Brain microvascular endothelial cell (primary cell): ENCODE measurements around the gene FAM32A.

Source experiments
- DNase-seq: peaks from one replicate; pipeline ENCODE4 v3.0.0-alpha.2; 2020
- H3K27ac ChIP-seq: fragments of 250-450 bp; sonication (Bioruptor Pico); 2 replicates; pipeline ENCODE4 v1.5.1; 2020; ENCODE audit warnings: mild to moderate bottlenecking, moderate library complexity
- H3K27me3 ChIP-seq: fragments of 250-450 bp; sonication (Bioruptor Pico); replicated peaks from 2 replicates; pipeline ENCODE4 v1.5.1; 2020; ENCODE audit warnings: mild to moderate bottlenecking
- H3K36me3 ChIP-seq: fragments of 250-450 bp; sonication (Bioruptor Pico); replicated peaks from 2 replicates; pipeline ENCODE4 v1.5.1; 2020; ENCODE audit warnings: mild to moderate bottlenecking
- H3K4me3 ChIP-seq: 2 replicates; pipeline ENCODE4 v1.5.1; 2011; ENCODE audit warnings: low read depth, mild to moderate bottlenecking, control low read depth, low read length, moderate library complexity
- in situ Hi-C: cut with HindIII; loops from 2 replicates; pipeline ENCODE4 v1.10.0; 2017; ENCODE audit warnings: low sequenced_read_pairs, low pct_ligation_motif_present
- TF ChIP-seq, protein P1 (sequence below): IDR thresholded peaks from 2 replicates; pipeline ENCODE4 v1.5.1; 2011; ENCODE audit warnings: low read depth, mild to moderate bottlenecking, moderate library complexity, low read length, control low read depth, inconsistent platforms; ENCODE audit errors: missing control alignments

Gene FAM32A

DNA sequence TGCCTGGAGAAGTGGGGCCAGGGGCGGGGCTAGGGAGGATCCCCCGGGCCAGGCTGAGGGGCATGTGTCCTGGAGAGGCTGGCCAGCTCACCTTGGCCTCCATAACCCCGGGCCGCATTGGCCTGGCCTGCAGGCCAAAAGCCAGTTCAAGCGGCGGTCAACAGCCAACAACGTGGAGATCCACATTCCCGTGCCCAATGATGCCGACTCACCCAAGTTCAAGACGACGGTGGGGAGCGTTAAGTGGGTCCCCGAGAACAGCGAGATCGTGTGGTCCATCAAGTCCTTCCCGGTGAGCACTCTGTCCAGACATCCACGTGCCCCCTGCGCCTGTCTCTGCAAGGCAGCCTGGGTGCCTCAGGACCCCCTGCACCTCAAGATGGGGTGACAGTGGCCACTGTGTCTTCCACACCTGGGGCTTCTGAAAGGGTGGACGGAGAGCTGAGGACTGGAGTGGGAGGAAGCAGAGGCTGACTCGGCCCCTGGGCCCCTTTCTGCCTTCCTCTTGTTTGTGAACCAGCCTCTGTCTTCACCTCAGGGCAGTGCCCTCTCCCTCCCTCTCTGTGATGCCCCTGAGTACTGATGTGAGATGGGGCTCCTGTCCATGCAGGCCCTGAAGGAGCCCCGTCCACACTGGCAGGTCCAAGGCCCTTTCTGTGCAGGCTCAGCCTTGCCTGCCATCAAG, 43.6 kb downstream of the FAM32A start:
- Histone ChIP-seq H3K4me3 (no peak overlapping the region), H3K36me3 (peaks cover 78% of the 10 kb centered on the region), H3K27me3 (no peaks in the 10 kb centered on the region), H3K27ac (no peak overlapping the region)
- DNase-seq = no peak
- TF ChIP-seq, protein P1, sequence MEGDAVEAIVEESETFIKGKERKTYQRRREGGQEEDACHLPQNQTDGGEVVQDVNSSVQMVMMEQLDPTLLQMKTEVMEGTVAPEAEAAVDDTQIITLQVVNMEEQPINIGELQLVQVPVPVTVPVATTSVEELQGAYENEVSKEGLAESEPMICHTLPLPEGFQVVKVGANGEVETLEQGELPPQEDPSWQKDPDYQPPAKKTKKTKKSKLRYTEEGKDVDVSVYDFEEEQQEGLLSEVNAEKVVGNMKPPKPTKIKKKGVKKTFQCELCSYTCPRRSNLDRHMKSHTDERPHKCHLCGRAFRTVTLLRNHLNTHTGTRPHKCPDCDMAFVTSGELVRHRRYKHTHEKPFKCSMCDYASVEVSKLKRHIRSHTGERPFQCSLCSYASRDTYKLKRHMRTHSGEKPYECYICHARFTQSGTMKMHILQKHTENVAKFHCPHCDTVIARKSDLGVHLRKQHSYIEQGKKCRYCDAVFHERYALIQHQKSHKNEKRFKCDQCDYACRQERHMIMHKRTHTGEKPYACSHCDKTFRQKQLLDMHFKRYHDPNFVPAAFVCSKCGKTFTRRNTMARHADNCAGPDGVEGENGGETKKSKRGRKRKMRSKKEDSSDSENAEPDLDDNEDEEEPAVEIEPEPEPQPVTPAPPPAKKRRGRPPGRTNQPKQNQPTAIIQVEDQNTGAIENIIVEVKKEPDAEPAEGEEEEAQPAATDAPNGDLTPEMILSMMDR = no peak
- in situ Hi-C loops = loop anchor here (25.0 kb wide), 1 partner anchor 134 kb away; no protein-coding TSS in a partner anchor

DNA sequence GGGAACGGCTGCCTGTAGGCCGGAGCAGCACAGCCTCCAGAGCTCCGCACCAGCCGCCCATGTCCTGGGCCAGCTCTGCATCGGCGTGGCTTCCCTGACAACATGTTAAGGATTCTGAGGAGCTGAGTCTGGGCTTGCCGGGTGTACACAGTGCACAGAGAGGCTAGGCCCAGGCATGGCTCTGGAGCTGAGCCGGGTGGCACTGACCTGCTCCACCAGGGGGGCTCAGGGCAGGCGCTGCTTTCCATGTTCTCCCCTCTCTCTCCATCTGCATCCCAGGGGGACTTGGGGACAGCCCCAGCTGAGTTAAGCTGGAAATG, 44.1 kb downstream of the FAM32A start:
- H3K27me3 ChIP-seq = no peaks in the 10 kb centered on the region
- in situ Hi-C loops = loop anchor here (25.0 kb wide), 1 partner anchor 133 kb away; no protein-coding TSS in a partner anchor
- no peak overlapping the region for H3K4me3 ChIP-seq
- H3K27ac ChIP-seq = no peak overlapping the region
- TF ChIP-seq, protein P1 = no peak
- peaks cover 82% of the 10 kb centered on the region for H3K36me3 ChIP-seq
- no peak for DNase-seq

DNA sequence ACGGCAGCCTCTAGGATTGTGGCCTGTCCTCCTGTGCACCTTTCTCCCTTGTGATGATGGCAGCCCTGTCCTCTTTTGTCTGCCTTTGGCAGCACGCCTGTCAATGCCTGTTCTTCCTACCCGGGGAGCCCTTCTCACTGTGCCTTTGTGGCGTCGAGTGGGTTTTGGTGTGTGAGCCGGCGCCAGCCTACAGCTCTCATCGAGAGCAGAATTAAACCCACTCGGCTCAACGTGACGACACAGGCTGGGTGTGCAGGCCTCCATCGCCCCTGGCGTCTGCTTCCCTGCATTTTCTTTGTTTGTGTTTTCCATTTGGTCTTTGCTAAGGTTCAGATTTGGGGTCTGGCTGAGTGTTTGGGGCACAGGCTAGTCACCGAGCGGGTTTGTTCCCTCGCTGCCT, 46.9 kb downstream of the FAM32A start:
- no peak overlapping the region for H3K4me3 ChIP-seq
- peaks cover 90% of the 10 kb centered on the region for H3K36me3 ChIP-seq
- no peak for DNase-seq
- TF ChIP-seq, protein P1 = no peak
- no peaks in the 10 kb centered on the region for H3K27me3 ChIP-seq
- in situ Hi-C loops = loop anchor here (25.0 kb wide), 1 partner anchor 130 kb away; no protein-coding TSS in a partner anchor
- H3K27ac ChIP-seq = no peak overlapping the region

DNA sequence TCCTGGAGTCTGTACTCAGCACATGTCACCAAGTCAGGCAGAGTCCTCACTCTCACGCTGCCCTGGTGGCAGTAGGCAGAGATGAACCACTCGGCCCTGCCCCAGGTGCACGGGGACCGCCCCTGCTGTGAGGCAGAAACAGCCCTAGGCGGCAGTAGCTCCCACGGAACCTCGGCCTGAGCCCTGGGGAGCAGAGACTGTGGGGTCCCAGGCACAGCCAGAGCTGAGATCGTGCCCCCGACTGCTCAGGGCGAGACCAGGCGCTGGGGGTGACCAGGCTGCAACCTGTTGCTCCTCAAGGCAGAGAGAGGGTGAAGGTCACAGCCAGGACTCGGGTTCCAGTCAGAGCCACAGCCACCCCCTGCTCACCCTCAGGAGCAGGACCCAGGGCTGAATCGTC, 47.4 kb downstream of the FAM32A start:
- Histone ChIP-seq H3K4me3 (no peak overlapping the region), H3K27ac (no peak overlapping the region), H3K27me3 (no peaks in the 10 kb centered on the region), H3K36me3 (peaks cover 86% of the 10 kb centered on the region)
- in situ Hi-C loops = loop anchor here (25.0 kb wide), 1 partner anchor 130 kb away; no protein-coding TSS in a partner anchor
- DNase-seq = no peak
- TF ChIP-seq, protein P1 = no peak

DNA sequence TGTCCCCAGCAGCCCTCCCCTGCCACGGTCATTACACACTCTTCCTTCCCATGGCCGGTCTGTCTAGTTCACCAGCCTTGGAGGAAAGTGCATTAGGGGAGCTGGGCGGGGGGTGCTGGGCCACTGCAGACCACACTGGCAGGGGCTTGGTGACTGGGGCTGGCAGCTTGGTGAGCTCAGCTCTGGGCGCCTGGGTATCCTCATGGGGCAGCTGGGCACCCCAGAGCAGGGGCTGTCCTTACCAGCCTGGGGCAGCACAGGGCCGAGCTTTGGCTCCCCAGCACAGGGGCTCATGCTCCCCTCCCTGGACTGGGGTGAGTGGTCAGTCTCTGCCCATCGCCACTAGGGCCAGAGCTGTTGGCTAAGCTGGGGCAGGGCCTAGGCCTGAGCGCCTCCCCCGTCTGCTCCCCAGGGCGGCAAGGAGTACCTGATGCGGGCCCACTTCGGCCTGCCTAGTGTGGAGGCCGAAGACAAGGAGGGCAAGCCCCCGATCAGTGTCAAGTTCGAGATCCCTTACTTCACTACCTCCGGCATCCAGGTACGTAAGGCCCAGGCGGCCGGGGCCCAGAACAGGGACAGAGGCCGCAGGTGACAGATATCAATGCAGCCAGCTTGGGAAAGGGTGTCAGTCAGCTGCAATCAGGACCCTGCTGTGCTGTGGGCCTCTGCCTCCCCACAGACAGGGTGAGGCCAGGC, 48.0 kb downstream of the FAM32A start:
- peaks cover 79% of the 10 kb centered on the region for H3K36me3 ChIP-seq
- no peak for DNase-seq

More for the DNA sequence above, 48.0 kb downstream of the FAM32A start:
- in situ Hi-C loops = loop anchor here (25.0 kb wide), 1 partner anchor 129 kb away; no protein-coding TSS in a partner anchor
- TF ChIP-seq, protein P1 = no peak
- H3K4me3 ChIP-seq = no peak overlapping the region
- no peaks in the 10 kb centered on the region for H3K27me3 ChIP-seq
- no peak overlapping the region for H3K27ac ChIP-seq
